Activated naive CD8-positive, alpha-beta T cell treated with anti-CD3 and anti-CD28 coated beads for 36 hours (primary cell): ENCODE results near the gene GPI. TPM values are rescaled to one million over a fixed set of nuclear protein-coding genes. Genes with fewer than 3 reads are reported as not detected.
"Not testable (repeated sequence)": the region's sequence is repeated elsewhere in the genome, so short reads cannot be mapped to it uniquely, and the experiment has no call there.

ENCODE experiments used
- DNase-seq: peaks from one replicate; pipeline ENCODE4 v3.0.0; 2021
- H3K27ac Mint-ChIP-seq: one replicate; pipeline ENCODE4 v1.8.0; 2022; ENCODE audit warnings: mild to moderate bottlenecking, moderate library complexity, mixed read lengths
- H3K27me3 Mint-ChIP-seq: one replicate; pipeline ENCODE4 v1.8.0; 2022; ENCODE audit warnings: mild to moderate bottlenecking, mixed read lengths
- H3K36me3 Mint-ChIP-seq: one replicate; pipeline ENCODE4 v1.8.0; 2021; ENCODE audit warnings: mild to moderate bottlenecking, mixed read lengths
- H3K4me1 Mint-ChIP-seq: one replicate; pipeline ENCODE4 v1.8.0; 2021; ENCODE audit warnings: mixed read lengths
- H3K4me3 Mint-ChIP-seq: one replicate; pipeline ENCODE4 v1.8.0; 2022; ENCODE audit warnings: mild to moderate bottlenecking, moderate library complexity, mixed read lengths
- H3K9me3 Mint-ChIP-seq: one replicate; pipeline ENCODE4 v1.8.0; 2022; ENCODE audit warnings: mixed read lengths
- total RNA-seq, 2 experiments: library from RNA; stranded (reverse); gene quantifications; one replicate each; pipeline ENCODE4 v1.2.3, GENCODE V29; 2021

GPI gene
- total RNA-seq, 2 experiments from 2014 or later: 698 to 708 TPM

- H3K27ac Mint-ChIP-seq, DNase-seq, H3K36me3 Mint-ChIP-seq, H3K4me1 Mint-ChIP-seq, H3K4me3 Mint-ChIP-seq, H3K9me3 Mint-ChIP-seq, H3K27me3 Mint-ChIP-seq: not testable (repeated sequence)
Measured at GRCh38 chr19:34330596-34330995, 34.4 kb upstream of the GPI start.

- not testable (repeated sequence) for H3K36me3 Mint-ChIP-seq, H3K27ac Mint-ChIP-seq, DNase-seq, H3K27me3 Mint-ChIP-seq, H3K9me3 Mint-ChIP-seq, H3K4me1 Mint-ChIP-seq, H3K4me3 Mint-ChIP-seq
Measured at GRCh38 chr19:34331596-34331995, 33.4 kb upstream of the GPI start.

- no peak for DNase-seq
- no peaks in the 10 kb centered on the region for H3K27me3 Mint-ChIP-seq
- no peak overlapping the region for H3K4me3 Mint-ChIP-seq
- H3K27ac Mint-ChIP-seq: no peak overlapping the region
- H3K4me1 Mint-ChIP-seq: peaks cover 5% of the 10 kb centered on the region
- H3K9me3 Mint-ChIP-seq: no peaks in the 10 kb centered on the region
- H3K36me3 Mint-ChIP-seq: peaks cover 6% of the 10 kb centered on the region
Measured at GRCh38 chr19:34332027-34332760, 32.8 kb upstream of the GPI start.

GRCh38 chr19:34335914-34336313 lies 29.1 kb upstream of the GPI start:
- Mint-ChIP-seq H3K27ac (no peak overlapping the region), H3K9me3 (no peaks in the 10 kb centered on the region), H3K4me3 (no peak overlapping the region), H3K36me3 (peaks cover 3% of the 10 kb centered on the region), H3K4me1 (peaks cover 5% of the 10 kb centered on the region), H3K27me3 (no peaks in the 10 kb centered on the region)
- DNase-seq: no peak

GRCh38 chr19:34336781-34337271 lies 28.2 kb upstream of the GPI start:
- peaks cover 3% of the 10 kb centered on the region for H3K36me3 Mint-ChIP-seq
- no peak for DNase-seq
- H3K27ac Mint-ChIP-seq: no peak overlapping the region
- H3K4me3 Mint-ChIP-seq: no peak overlapping the region
- no peaks in the 10 kb centered on the region for H3K27me3 Mint-ChIP-seq
- H3K9me3 Mint-ChIP-seq: no peaks in the 10 kb centered on the region
- H3K4me1 Mint-ChIP-seq: peaks cover 5% of the 10 kb centered on the region

- Mint-ChIP-seq H3K27me3 (no peaks in the 10 kb centered on the region), H3K27ac (no peak overlapping the region), H3K4me1 (peaks cover 5% of the 10 kb centered on the region), H3K36me3 (peaks cover 1% of the 10 kb centered on the region), H3K9me3 (no peaks in the 10 kb centered on the region), H3K4me3 (no peak overlapping the region)
- DNase-seq: no peak
Measured at GRCh38 chr19:34337739-34338138, 27.3 kb upstream of the GPI start.

GRCh38 chr19:34341935-34342680 lies 22.9 kb upstream of the GPI start:
- no peaks in the 10 kb centered on the region for H3K9me3 Mint-ChIP-seq
- no peaks in the 10 kb centered on the region for H3K27me3 Mint-ChIP-seq
- H3K36me3 Mint-ChIP-seq: peaks cover 6% of the 10 kb centered on the region
- DNase-seq: no peak
- H3K4me1 Mint-ChIP-seq: peaks cover 3% of the 10 kb centered on the region
- H3K4me3 Mint-ChIP-seq: no peak overlapping the region
- no peak overlapping the region for H3K27ac Mint-ChIP-seq

- Mint-ChIP-seq H3K4me1 (peaks cover 2% of the 10 kb centered on the region), H3K4me3 (no peak overlapping the region), H3K9me3 (no peaks in the 10 kb centered on the region), H3K27ac (no peak overlapping the region), H3K36me3 (peaks cover 6% of the 10 kb centered on the region), H3K27me3 (no peaks in the 10 kb centered on the region)
- no peak for DNase-seq
Measured at GRCh38 chr19:34343751-34344150, 21.2 kb upstream of the GPI start.

GRCh38 chr19:34345947-34346351 lies 19.0 kb upstream of the GPI start:
- H3K4me1 Mint-ChIP-seq: peaks cover 15% of the 10 kb centered on the region
- peaks cover 5% of the 10 kb centered on the region for H3K36me3 Mint-ChIP-seq
- H3K9me3 Mint-ChIP-seq: no peaks in the 10 kb centered on the region
- DNase-seq: peak; percentile 71
- no peak overlapping the region for H3K4me3 Mint-ChIP-seq
- H3K27me3 Mint-ChIP-seq: no peaks in the 10 kb centered on the region
- no peak overlapping the region for H3K27ac Mint-ChIP-seq

- Mint-ChIP-seq H3K4me1 (peaks cover 18% of the 10 kb centered on the region), H3K4me3 (no peak overlapping the region), H3K27ac (peak overlapping the region; percentile 54), H3K9me3 (no peaks in the 10 kb centered on the region), H3K36me3 (peaks cover 11% of the 10 kb centered on the region), H3K27me3 (no peaks in the 10 kb centered on the region)
- DNase-seq: no peak
Measured at GRCh38 chr19:34347561-34348165, 17.3 kb upstream of the GPI start.

- no peak for DNase-seq
- Mint-ChIP-seq H3K4me1 (peaks cover 18% of the 10 kb centered on the region), H3K27me3 (no peaks in the 10 kb centered on the region), H3K4me3 (no peak overlapping the region), H3K36me3 (peaks cover 10% of the 10 kb centered on the region), H3K27ac (peak overlapping the region; percentile 80), H3K9me3 (no peaks in the 10 kb centered on the region)
Measured at GRCh38 chr19:34348899-34349487, 16.0 kb upstream of the GPI start.

GRCh38 chr19:34350161-34350561 lies 14.8 kb upstream of the GPI start:
- H3K27me3 Mint-ChIP-seq: no peaks in the 10 kb centered on the region

GRCh38 chr19:34351382-34351826 lies 13.6 kb upstream of the GPI start:
- H3K27ac Mint-ChIP-seq: peak overlapping the region; percentile 78
- peaks cover 15% of the 10 kb centered on the region for H3K4me1 Mint-ChIP-seq
- H3K9me3 Mint-ChIP-seq: no peaks in the 10 kb centered on the region
- no peaks in the 10 kb centered on the region for H3K27me3 Mint-ChIP-seq
- no peak for DNase-seq
- peaks cover 6% of the 10 kb centered on the region for H3K36me3 Mint-ChIP-seq
- no peak overlapping the region for H3K4me3 Mint-ChIP-seq

More at GRCh38 chr19:34350161-34350561, 14.8 kb upstream of the GPI start:
- Mint-ChIP-seq H3K36me3 (peaks cover 7% of the 10 kb centered on the region), H3K9me3 (no peaks in the 10 kb centered on the region), H3K4me3 (peak overlapping the region; percentile 5), H3K4me1 (peaks cover 18% of the 10 kb centered on the region), H3K27ac (peak overlapping the region; percentile 80)
- DNase-seq: peak; percentile 56

- no peaks in the 10 kb centered on the region for H3K9me3 Mint-ChIP-seq
- no peak for DNase-seq
- H3K4me1 Mint-ChIP-seq: peaks cover 26% of the 10 kb centered on the region
- H3K27ac Mint-ChIP-seq: no peak overlapping the region
- no peaks in the 10 kb centered on the region for H3K27me3 Mint-ChIP-seq
- H3K4me3 Mint-ChIP-seq: no peak overlapping the region
- H3K36me3 Mint-ChIP-seq: peaks cover 10% of the 10 kb centered on the region
Measured at GRCh38 chr19:34353546-34353945, 11.4 kb upstream of the GPI start.

GRCh38 chr19:34355201-34355600 lies 9.8 kb upstream of the GPI start:
- H3K4me1 Mint-ChIP-seq: peaks cover 31% of the 10 kb centered on the region
- H3K27ac Mint-ChIP-seq: no peak overlapping the region
- no peaks in the 10 kb centered on the region for H3K9me3 Mint-ChIP-seq
- H3K36me3 Mint-ChIP-seq: peaks cover 10% of the 10 kb centered on the region
- no peak overlapping the region for H3K4me3 Mint-ChIP-seq
- no peaks in the 10 kb centered on the region for H3K27me3 Mint-ChIP-seq
- DNase-seq: no peak
